Skeletal muscle satellite cell (primary cell): Measurements from ENCODE around the gene RSRC1.
"Not testable (repeated sequence)": the region's sequence is repeated elsewhere in the genome, so short reads cannot be mapped to it uniquely, and the experiment has no call there.

Experiments
- H3K27me3 ChIP-seq: 2 replicates; pipeline ENCODE4 v1.7.0; 2013; ENCODE audit warnings: low read length; ENCODE audit not compliant: control insufficient read depth, insufficient read depth
- H3K36me3 ChIP-seq: 2 replicates; pipeline ENCODE4 v1.7.0; 2013; ENCODE audit warnings: mild to moderate bottlenecking, control low read depth, low read length; ENCODE audit not compliant: insufficient read depth
- H3K4me1 ChIP-seq: 2 replicates; pipeline ENCODE4 v1.7.0; 2013; ENCODE audit warnings: low read length; ENCODE audit not compliant: control insufficient read depth, insufficient read depth
- H3K4me2 ChIP-seq: 2 replicates; pipeline ENCODE4 v1.7.0; 2013; ENCODE audit warnings: mild to moderate bottlenecking, low read length
- H3K4me3 ChIP-seq: 2 replicates; pipeline ENCODE4 v1.7.0; 2013; ENCODE audit warnings: low read length
- H3K9ac ChIP-seq: 2 replicates; pipeline ENCODE4 v1.7.0; 2013; ENCODE audit warnings: mild to moderate bottlenecking, low read depth, low read length, moderate library complexity
- H3K9me3 ChIP-seq: replicated peaks from 2 replicates; pipeline ENCODE4 v1.7.0; 2013; ENCODE audit warnings: mild to moderate bottlenecking, control low read depth, low read length

Gene RSRC1

DNA sequence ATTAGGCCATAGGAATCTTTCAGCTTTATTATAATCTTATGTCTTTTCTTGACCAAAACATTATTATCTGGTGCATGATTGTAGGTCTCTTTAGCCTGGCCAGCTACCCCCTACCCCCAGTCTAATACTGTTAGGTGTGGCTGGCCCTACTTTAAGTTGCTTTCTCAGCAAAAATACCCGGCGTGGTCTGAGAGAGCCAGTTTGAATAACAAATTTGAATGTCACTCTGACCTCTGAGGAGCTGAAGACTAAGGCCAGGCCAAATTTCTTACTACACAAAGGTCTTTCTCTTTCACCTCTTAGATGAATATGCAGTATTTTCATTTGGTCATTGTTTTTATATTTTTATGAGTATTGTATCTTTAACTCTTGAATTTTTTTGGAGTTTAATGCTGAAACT, 272.6 kb downstream of the RSRC1 start:
- Histone ChIP-seq H3K9ac (no peak overlapping the region), H3K36me3 (no peaks in the 10 kb centered on the region), H3K4me1 (no peaks in the 10 kb centered on the region), H3K27me3 (no peaks in the 10 kb centered on the region), H3K9me3 (no peaks in the 10 kb centered on the region), H3K4me2 (no peak overlapping the region), H3K4me3 (no peak overlapping the region)

DNA sequence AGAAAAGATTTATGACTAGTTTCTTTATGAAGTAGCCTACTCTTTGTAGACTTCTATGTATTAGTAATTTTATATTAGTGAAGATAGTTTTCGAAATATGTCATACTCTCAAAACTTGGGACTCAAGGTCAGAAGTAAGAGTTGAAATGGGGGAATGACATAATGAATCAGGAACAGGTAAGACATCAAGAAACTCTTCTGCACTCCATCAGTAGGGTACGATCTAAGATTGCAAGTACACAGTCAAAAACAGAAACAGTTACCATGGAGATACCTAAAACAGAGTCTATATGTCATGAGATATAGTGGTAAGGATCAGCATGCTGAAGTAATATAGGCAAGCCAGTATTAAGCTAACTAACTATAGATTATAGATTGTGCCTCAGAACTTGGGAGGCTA, 274.1 kb downstream of the RSRC1 start:
- no peaks in the 10 kb centered on the region for H3K27me3 ChIP-seq
- no peaks in the 10 kb centered on the region for H3K4me1 ChIP-seq
- no peak overlapping the region for H3K4me2 ChIP-seq
- no peak overlapping the region for H3K4me3 ChIP-seq
- no peaks in the 10 kb centered on the region for H3K9me3 ChIP-seq
- H3K36me3 ChIP-seq = no peaks in the 10 kb centered on the region
- H3K9ac ChIP-seq = no peak overlapping the region

DNA sequence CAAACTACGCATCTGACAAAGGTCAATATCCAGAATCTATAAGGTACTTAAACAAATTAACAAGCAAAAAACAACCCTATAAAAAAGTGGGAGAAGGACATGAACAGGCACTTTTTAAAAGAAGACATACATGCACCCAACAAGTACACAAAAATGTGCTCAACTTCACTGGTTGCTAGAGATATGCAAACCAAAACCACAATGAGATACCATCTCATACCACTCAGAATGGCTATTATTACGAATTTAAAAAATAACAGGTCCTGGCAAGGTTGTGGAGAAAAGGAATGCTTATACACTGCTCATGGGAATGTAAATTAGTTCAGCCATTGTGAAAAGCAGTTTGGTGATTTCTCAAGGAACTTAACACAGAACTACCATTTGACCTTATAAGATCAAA, 285.5 kb downstream of the RSRC1 start:
- Histone ChIP-seq H3K9me3 (no peaks in the 10 kb centered on the region), H3K4me3 (no peak overlapping the region)

DNA sequence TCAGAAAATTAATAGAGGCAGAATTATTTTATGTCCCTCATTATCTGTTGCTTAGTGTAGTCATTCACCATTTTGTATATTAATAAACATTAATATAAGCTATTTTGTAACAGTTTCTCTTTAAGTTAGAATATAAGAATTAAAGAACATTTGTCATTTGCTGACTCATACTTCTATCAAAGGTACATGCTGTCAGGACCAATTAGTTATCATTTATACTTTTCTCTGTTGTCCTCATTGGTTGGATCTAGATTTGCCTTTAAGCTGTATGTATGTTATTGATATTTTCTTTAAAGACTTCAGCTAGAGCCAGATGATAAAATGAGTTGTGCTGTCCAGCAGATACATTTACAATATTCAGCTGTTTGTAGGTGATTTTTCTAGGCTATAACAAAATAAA, 292.7 kb downstream of the RSRC1 start:
- H3K4me3 ChIP-seq = no peak overlapping the region
- H3K27me3 ChIP-seq = no peaks in the 10 kb centered on the region
- H3K9me3 ChIP-seq = no peaks in the 10 kb centered on the region
- no peak overlapping the region for H3K4me2 ChIP-seq
- no peaks in the 10 kb centered on the region for H3K4me1 ChIP-seq
- no peaks in the 10 kb centered on the region for H3K36me3 ChIP-seq
- H3K9ac ChIP-seq = no peak overlapping the region

More for the DNA sequence above, 285.5 kb downstream of the RSRC1 start:
- H3K27me3 ChIP-seq = no peaks in the 10 kb centered on the region
- H3K36me3 ChIP-seq = no peaks in the 10 kb centered on the region
- no peak overlapping the region for H3K9ac ChIP-seq
- H3K4me1 ChIP-seq = no peaks in the 10 kb centered on the region
- no peak overlapping the region for H3K4me2 ChIP-seq

DNA sequence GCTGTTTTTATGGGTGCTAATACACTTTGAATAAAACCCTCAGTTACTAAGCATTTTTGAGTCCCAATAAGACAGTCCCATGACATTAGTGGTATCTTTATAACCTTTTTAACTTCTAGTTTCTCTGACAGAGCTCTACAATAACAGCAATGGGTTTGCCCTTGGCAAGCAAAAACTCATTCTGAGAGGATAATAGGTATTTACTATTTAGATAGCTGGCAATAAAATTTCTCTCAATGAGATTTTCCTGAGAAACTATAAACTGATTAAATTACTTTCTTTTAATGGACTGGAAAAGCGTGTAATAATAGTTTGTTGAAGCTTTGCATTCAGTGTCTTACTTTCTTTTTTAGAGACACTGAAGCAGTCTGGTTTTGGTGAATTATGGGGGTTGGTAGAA, 293.1 kb downstream of the RSRC1 start:
- no peaks in the 10 kb centered on the region for H3K9me3 ChIP-seq
- no peak overlapping the region for H3K4me3 ChIP-seq
- H3K36me3 ChIP-seq = no peaks in the 10 kb centered on the region
- no peak overlapping the region for H3K4me2 ChIP-seq
- no peaks in the 10 kb centered on the region for H3K27me3 ChIP-seq
- no peak overlapping the region for H3K9ac ChIP-seq
- no peaks in the 10 kb centered on the region for H3K4me1 ChIP-seq

DNA sequence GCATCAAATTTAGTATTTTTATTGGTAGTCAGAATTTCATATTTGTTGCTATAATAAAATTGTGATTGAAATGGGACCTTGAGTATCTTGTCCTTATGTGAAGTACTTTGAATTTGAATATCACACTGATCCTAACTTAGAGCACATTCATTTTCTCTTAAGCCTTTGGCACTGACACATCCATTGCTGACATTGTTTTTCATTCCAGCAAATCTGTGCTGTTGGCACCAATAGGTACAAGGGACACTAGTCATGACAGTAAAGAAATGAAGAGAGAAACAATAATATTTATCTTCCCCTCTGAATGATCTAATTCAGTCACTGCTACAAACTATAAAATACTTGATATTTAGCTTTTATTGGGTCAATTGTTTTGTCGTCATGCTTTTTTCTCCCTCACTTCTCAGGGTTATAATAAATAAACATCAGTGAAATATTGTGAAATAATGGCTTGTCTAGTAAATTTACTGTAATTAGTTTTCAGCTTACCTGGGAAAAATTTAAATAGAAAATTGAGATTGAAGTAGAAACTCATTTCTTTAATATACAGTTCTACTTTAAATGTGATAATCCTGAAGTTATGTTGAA, 294.3 kb downstream of the RSRC1 start:
- H3K4me1 ChIP-seq = no peaks in the 10 kb centered on the region
- no peak overlapping the region for H3K4me2 ChIP-seq
- H3K36me3 ChIP-seq = no peaks in the 10 kb centered on the region
- no peak overlapping the region for H3K4me3 ChIP-seq
- H3K9ac ChIP-seq = no peak overlapping the region
- no peaks in the 10 kb centered on the region for H3K9me3 ChIP-seq
- H3K27me3 ChIP-seq = no peaks in the 10 kb centered on the region

DNA sequence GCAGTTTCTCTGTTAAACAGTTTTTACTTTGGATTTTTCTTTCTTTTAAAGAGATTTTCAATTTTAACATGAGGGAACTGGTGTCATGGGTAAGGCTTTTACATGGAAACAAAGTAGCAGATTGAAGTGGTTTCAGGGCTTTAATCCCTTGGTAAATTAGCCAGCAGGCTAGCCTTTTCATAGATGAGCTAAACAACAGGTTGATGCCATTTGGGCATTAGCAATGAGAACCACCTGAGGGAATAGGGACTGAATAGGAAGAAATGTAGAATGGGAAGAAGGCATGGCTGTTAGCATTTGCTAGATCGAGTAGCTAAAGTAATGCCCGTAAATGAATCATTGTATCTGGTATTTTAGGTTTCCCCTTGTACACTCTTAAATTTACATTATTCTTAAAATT, 295.6 kb downstream of the RSRC1 start:
- Histone ChIP-seq H3K9ac (no peak overlapping the region), H3K4me3 (no peak overlapping the region), H3K4me1 (no peaks in the 10 kb centered on the region), H3K36me3 (no peaks in the 10 kb centered on the region), H3K27me3 (no peaks in the 10 kb centered on the region), H3K9me3 (no peaks in the 10 kb centered on the region), H3K4me2 (no peak overlapping the region)

DNA sequence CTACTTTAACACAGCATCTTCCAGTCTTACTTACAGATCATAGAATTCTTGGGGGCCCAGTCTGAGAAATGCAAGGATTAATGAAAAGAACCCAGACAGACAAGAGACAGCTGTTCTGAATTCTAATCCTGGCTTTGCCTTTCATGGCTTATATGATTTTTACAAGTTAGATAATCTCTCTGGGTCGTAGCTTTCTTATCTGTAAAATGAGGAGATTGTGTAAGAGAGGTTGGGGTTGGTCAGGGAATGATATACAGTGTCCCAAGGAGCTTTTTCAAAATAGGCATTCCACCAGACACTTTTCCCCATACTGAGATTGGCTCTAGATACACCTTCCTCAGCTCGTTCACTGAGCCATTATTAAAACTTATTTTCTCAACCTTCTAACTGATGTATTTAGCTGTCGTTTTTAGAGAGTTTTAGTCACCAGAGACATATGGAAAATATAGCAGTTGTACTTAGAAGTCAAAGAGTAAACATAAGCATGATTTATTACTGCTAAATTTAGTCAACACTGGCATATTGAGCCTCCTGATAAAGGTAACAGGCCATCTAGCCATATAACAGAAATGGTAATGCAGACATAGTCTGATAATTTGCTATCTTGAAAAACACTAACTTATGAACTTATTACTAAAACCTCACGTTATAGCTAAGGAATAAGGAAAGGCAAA, 298.1 kb downstream of the RSRC1 start:
- no peak overlapping the region for H3K9ac ChIP-seq
- H3K27me3 ChIP-seq = no peaks in the 10 kb centered on the region
- no peak overlapping the region for H3K4me2 ChIP-seq
- H3K4me3 ChIP-seq = no peak overlapping the region
- H3K36me3 ChIP-seq = no peaks in the 10 kb centered on the region
- H3K4me1 ChIP-seq = no peaks in the 10 kb centered on the region
- H3K9me3 ChIP-seq = no peaks in the 10 kb centered on the region

DNA sequence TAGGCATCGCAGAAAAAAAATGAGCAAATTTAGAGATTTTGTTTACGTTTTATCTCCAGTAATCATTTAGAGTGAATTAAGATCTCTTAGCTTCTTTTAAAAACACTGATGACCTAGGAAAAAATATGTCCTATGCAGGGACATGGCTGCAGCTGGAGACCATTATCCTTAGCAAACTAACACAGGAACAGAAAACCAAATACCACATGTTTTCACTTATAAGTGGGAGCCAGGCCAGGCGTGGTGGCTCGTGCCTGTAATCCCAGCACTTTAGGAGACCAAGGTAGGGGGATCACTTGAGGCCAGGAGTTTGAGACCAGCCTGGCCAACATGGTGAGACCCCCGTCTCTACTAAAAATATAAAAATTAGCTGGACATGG, 298.6 kb downstream of the RSRC1 start:
- H3K4me3 ChIP-seq, H3K4me1 ChIP-seq, H3K36me3 ChIP-seq, H3K9ac ChIP-seq, H3K27me3 ChIP-seq, H3K9me3 ChIP-seq, H3K4me2 ChIP-seq: not testable (repeated sequence)

DNA sequence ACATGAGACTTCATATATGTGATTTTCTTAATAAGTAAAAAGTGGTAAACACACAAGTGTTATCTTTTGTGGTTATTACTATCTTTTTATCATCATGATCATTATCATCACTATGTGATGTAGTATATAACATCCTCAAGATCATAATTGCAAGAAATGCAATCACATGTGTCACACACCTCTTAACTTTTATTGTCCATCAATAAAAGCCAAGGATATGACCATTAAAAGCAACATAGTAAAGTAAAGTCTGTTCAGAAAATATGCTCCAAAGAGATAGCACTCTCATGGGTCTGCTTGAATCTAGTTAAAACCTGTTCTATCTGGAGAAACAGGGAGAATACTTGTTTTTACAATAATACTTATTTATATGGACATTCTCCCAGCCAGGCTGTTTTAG, 308.1 kb downstream of the RSRC1 start:
- no peaks in the 10 kb centered on the region for H3K4me1 ChIP-seq
- H3K4me2 ChIP-seq = no peak overlapping the region
- no peak overlapping the region for H3K4me3 ChIP-seq
- no peaks in the 10 kb centered on the region for H3K36me3 ChIP-seq
- H3K9me3 ChIP-seq = no peaks in the 10 kb centered on the region
- no peaks in the 10 kb centered on the region for H3K27me3 ChIP-seq
- no peak overlapping the region for H3K9ac ChIP-seq

DNA sequence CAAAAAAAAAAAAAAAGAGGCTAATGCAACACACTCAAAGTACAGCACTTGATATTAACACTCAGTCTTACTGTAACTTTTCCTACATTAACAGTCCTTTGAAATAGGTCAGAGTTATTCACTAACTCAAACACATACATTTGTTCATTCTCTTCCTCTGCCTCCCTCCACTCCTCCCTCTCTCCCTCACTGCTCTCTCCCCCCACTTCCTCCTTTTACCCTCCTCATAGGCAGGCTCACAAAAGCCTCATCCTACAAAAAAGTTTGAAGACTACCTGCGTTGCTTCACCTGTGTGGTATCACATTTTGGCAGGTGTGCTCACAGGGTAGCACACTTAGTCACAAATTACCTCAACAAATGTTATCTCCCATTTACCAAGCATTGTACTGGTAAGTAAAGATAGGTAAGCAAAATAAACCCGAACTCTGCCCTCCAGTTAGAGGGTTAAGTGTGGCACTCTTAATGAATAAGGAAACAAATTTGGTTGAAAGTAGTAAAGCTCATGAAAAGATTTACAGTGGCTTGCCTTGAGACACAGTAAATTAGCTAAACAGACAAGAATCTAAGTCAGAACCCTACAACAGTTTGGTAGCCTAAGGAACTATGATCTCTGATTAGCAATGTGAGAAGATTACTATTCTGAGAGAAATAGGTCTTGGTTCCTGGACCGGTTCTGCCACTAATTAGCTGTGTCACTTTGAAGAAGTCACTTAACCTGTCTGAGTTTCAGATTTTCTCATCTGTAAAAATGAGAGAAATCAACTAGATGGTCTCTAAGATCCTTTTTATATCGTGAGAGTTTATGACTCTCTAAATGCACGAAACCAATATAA, 310.1 kb downstream of the RSRC1 start:
- H3K27me3 ChIP-seq = no peaks in the 10 kb centered on the region
- H3K4me2 ChIP-seq = no peak overlapping the region
- no peaks in the 10 kb centered on the region for H3K36me3 ChIP-seq
- no peak overlapping the region for H3K4me3 ChIP-seq
- H3K9ac ChIP-seq = no peak overlapping the region
- H3K4me1 ChIP-seq = no peaks in the 10 kb centered on the region
- H3K9me3 ChIP-seq = no peaks in the 10 kb centered on the region
